Posterior vena cava (tissue), 2 donors: ENCODE measurements around the gene ELK3. TPM values are rescaled to one million over a fixed set of nuclear protein-coding genes. Genes with fewer than 3 reads are reported as not detected.

Experiments used
- DNase-seq: peaks from one replicate; pipeline ENCODE4 v3.0.0-alpha.2; 2020; ENCODE audit warnings: low spot score
- intact Hi-C, 2 donors: fragments of 100-400 bp; cut with DNase I; formaldehyde crosslinking; loops; one replicate each; pipeline versions ENCODE4 v1.14.1 to v1.14.2; 2022 to 2023
- total RNA-seq, 2 donors: library from RNA; stranded (reverse); fragmentation: NEBNext Ultra II Directional; extraction: Animal tissue kit (Norgen Biotek cat#: 25700); gene quantifications; one replicate each; pipeline ENCODE4 v1.2.1, GENCODE V29; 2021
- donor health status: DM: yes; HTN: yes; CAD: no.
- donor health status: DM: yes; HTN: yes; CAD: no.

Gene ELK3
- total RNA-seq, 2 donors from 2014 or later = 60.6 to 77.3 TPM

DNA sequence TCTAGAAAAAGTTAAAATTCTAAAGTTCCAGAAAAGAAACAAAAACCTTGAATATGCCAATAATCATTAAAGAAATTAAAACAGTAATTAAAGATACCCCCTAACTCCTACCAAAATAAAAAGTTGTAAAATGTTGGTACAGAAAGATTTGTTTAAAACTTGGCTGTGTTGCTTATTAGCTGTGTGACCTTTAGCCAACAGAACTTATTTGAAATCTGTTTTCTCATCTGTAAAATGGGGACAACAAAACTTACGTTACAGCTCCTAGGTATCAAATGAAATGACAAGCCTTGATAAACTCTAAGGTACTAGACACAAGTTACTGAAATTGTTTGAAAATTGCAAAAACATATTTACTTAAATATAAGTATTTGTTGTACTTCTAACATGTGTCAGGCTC lies 71.7 kb downstream of the ELK3 start:
- DNase-seq = no peak
- intact Hi-C loops = no loop called here

GRCh38 chr12:96266238-96266637 lies 72.1 kb downstream of the ELK3 start:
- intact Hi-C loops = no loop called here
- DNase-seq = no peak

GRCh38 chr12:96271469-96272199 lies 77.5 kb downstream of the ELK3 start:
- no peak for DNase-seq
- intact Hi-C loops = no loop called here

GRCh38 chr12:96274331-96274730 lies 80.2 kb downstream of the ELK3 start:
- no peak for DNase-seq
- intact Hi-C loops = no loop called here

GRCh38 chr12:96285158-96285557 lies 91.0 kb downstream of the ELK3 start:
- DNase-seq = no peak
- intact Hi-C loops = no loop called here

DNA sequence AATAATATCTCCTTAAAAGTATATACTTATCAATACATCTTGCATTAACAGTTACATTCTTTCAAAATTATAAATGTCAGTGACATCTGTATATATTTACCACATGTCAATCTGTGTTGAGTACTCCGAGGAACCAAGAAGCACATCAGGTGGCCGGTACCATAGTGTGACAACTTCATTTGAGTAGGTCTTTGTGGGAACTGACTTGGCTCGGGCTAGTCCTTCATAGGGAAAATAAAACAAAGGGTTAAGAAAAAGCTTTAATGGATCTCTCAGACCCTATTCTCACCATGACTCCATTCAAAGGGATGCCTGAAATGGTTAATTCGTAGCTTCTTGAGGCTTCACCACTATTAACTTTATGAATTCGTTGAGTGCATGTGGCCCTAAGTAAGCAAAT lies 94.9 kb downstream of the ELK3 start:
- no peak for DNase-seq
- intact Hi-C loops = no loop called here

- no peak for DNase-seq
- intact Hi-C loops = no loop called here
Observed at GRCh38 chr12:96293093-96293492, 98.9 kb downstream of the ELK3 start.

GRCh38 chr12:96294831-96295230 lies 100.7 kb downstream of the ELK3 start:
- DNase-seq = no peak
- intact Hi-C loops = no loop called here

DNA sequence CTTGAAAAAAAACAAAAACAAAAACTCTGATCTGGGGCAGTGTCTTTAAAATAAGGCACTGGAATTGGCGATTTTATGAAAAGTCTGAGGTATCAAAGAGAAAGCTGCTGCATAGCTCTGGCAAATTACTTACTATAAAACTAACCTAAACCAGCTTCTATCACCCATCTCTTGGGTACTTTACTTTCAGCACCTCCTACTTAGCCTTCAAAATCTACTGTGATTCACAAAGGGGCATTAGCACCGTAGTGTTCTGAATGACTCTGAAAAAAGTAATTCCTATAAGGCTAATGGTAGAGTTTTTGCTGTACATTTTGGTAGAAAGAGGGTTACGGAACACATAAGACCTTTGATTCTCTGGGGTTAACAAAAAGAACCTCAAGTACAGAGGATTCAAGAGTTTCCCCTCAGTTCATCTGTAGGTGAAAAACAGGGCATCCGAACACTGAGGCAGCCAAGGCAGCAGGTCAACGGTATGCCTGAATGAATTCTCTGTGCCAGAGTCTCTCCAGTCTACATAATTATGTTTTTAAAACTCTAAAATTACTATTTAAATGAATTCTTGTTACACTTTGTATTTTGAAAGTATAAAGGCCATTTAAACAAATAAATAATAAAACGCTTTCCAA lies 101.5 kb downstream of the ELK3 start:
- intact Hi-C loops = no loop called here

DNA sequence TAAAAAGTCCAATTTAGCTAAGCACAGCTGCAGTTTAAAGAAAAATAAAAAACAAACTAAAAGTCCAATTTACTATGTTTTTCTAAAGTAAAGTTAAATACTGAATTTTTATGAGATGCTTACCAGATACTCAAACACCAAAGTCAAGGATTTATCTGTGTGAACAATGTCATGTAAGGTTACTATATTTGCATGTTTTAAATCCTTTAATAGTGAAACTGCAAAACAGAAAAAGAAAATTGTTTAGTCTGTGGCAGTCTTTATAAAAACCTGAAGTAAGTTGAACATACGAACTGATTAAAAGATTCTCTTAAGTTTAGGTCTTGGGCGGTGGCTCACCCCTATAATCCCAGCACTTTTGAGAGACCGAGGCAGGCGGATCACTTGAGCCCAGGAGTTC lies 103.3 kb downstream of the ELK3 start:
- DNase-seq = no peak
- intact Hi-C loops = no loop called here

More for the DNA sequence above, 101.5 kb downstream of the ELK3 start:
- no peak for DNase-seq

DNA sequence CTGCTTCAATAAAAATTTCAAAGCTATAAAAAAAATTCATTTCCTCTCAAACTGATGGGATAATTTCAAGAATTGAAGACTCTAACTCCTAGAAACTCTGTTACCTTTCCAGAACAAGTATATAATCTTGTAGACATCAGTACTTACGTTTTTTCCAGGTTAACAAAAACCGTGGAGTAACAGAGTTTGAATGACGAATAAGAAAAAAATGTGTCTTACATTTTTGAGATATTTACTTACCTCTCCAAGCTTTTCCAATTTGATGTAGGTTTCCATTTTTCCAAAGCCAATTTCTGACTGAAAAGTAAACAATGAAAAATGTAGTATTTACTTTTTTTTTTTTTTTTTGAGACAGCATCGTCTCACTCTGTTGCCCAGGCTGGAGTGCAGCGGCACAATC lies 105.9 kb downstream of the ELK3 start:
- no peak for DNase-seq
- intact Hi-C loops = loop anchor here in 1 of 2 donors (10.0 kb wide), 1 partner anchor 795 kb away; no protein-coding TSS in a partner anchor

- intact Hi-C loops = loop anchor here in 1 of 2 donors (10.0 kb wide), 1 partner anchor 793 kb away; no protein-coding TSS in a partner anchor
Observed at GRCh38 chr12:96301732-96302131, 107.6 kb downstream of the ELK3 start.

GRCh38 chr12:96302687-96303310 lies 108.6 kb downstream of the ELK3 start:
- intact Hi-C loops = loop anchor here in 1 of 2 donors (10.0 kb wide), 1 partner anchor 792 kb away; no protein-coding TSS in a partner anchor
- no peak for DNase-seq

More at GRCh38 chr12:96301732-96302131, 107.6 kb downstream of the ELK3 start:
- no peak for DNase-seq

DNA sequence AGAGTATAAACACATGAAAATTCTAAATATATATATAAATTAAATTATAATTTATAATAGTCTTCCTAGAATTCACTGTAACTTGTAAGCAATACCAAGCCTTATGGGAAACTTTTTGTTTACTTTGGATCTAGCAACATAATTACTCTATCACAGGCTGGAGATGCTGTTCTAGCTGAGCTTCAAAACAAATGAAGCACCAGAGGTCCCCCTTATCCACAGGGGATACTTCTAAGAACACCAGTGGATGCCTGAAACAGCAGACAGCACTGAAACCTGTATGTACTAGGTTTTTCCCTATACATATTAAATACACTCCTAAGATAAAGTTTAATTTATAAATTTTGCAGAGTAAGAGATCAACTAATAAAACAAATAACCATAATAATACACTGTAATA lies 109.5 kb downstream of the ELK3 start:
- intact Hi-C loops = loop anchor here in 1 of 2 donors (10.0 kb wide), 1 partner anchor 791 kb away; no protein-coding TSS in a partner anchor
- DNase-seq = no peak

DNA sequence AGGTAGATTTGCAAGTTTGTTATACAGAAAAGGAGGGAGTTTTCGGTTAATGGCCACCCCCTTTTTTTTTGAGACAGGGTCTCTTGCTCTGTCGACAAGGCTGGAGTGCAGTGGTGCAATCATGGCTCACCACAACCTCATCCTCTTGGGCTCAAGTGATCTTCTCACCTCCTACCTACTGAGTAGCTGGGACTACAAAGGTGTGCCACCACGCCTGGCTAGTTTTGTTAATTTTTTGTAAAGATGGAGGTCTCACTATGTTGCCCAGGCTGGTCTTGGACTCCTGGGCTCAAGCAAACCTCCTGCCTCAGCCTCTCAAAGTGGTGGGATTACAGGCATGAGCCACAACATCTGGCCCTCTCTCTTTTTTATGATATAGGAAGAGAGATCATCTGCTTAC lies 111.5 kb downstream of the ELK3 start:
- intact Hi-C loops = loop anchor here in 1 of 2 donors (10.0 kb wide), 1 partner anchor 789 kb away; no protein-coding TSS in a partner anchor

GRCh38 chr12:96308881-96309280 lies 114.7 kb downstream of the ELK3 start:
- no peak for DNase-seq
- intact Hi-C loops = loop anchor here in 1 of 2 donors (10.0 kb wide), 1 partner anchor 786 kb away; no protein-coding TSS in a partner anchor

More for the DNA sequence above, 111.5 kb downstream of the ELK3 start:
- DNase-seq = no peak

- intact Hi-C loops = no loop called here
Observed at GRCh38 chr12:96310067-96310466, 115.9 kb downstream of the ELK3 start.

DNA sequence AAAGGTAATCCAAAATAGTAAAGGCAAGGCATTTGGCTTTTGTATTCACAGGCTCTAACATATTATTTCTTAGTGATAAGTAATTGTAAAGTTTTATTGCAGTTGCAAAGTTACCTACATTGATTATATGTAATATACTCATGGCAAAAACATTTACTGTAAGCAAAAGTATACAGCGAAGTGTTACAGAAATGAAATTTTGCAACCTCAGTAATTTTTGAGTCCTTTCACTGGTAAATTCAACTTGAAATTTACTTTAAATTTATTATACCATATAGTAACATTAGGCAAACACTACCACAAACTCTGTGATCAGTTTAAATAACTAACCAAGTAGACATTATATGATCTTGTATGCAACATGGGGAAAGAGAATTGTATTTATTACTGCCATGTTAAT lies 117.0 kb downstream of the ELK3 start:
- intact Hi-C loops = no loop called here
- DNase-seq = no peak

More at GRCh38 chr12:96310067-96310466, 115.9 kb downstream of the ELK3 start:
- DNase-seq = no peak

DNA sequence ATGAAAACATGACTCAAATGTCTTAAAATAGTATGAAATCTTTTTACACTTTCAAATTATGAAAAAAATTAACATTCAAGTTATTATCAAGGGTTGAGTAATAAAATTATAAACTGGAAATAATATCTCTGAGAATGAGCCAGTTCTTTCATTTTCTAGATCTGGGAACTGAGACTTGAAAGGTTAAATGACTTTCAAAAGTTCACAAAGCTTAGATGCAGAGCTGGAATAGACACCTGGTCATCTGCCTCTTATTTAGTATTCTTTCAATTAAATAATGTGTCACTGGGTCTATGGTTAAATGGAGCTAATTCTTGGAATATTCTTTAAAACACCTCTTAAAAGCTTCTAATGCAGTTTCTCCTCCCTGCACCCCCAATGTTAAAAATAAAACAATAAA lies 119.4 kb downstream of the ELK3 start:
- intact Hi-C loops = no loop called here
- no peak for DNase-seq

- intact Hi-C loops = no loop called here
- no peak for DNase-seq
Observed at GRCh38 chr12:96314723-96315122, 120.5 kb downstream of the ELK3 start.
